OCI-LY3 (cell line): Measurements from ENCODE around the gene NUBP2.

Experiments used
- CTCF ChIP-seq: fragments of 200-600, 300-600 bp; sonication (generic); IDR thresholded peaks from 2 replicates; pipeline ENCODE4 v1.5.1; 2014; ENCODE audit warnings: antibody characterized with exemption, low read length, low read depth
- EZH2phosphoT487 ChIP-seq: fragments of 200-600 bp; shearing (Covaris generic); IDR thresholded peaks from 2 replicates; pipeline ENCODE4 v1.6.1; 2018; ENCODE audit warnings: antibody characterized with exemption, mixed run types, low read depth

GRCh38 chr16:1764971-1765370 is 17.8 kb upstream of the NUBP2 start:
- TF ChIP-seq CTCF (no peak), EZH2phosphoT487 (no peak)
